GM23338 (cell line): Measurements from ENCODE around the gene TBCEL. TPM values are rescaled to one million over a fixed set of nuclear protein-coding genes. Genes with fewer than 3 reads are reported as not detected.

Experiments
- ATAC-seq: fragments of 200-7000 bp; cut with Tn5 transposase; 3 replicates; pipeline ENCODE4 v1.9.1; 2020
- DNase-seq: peaks from one replicate; pipeline ENCODE4 v3.0.0-alpha.2; 2015; ENCODE audit warnings: low spot score
- H2AFZ ChIP-seq: fragments of 200-600 bp; sonication (generic); 2 replicates; pipeline ENCODE4 v1.8.0; 2016; ENCODE audit warnings: antibody characterized with exemption, mild to moderate bottlenecking, moderate library complexity
- H3F3A ChIP-seq: fragments of 200-600 bp; sonication (generic); replicated peaks from 2 replicates; pipeline ENCODE4 v1.8.0; 2017; ENCODE audit warnings: antibody characterized with exemption, mixed run types, low read depth
- H3K27ac ChIP-seq: fragments of 200-600 bp; sonication (generic); 2 replicates; pipeline ENCODE4 v1.6.1; 2016; ENCODE audit warnings: low read depth
- H3K27me3 ChIP-seq: fragments of 200-600 bp; sonication (generic); 2 replicates; pipeline ENCODE4 v1.8.0; 2016; ENCODE audit warnings: mild to moderate bottlenecking, mixed run types, moderate library complexity; ENCODE audit not compliant: insufficient read depth
- H3K36me3 ChIP-seq: fragments of 200-600 bp; sonication (generic); 2 replicates; pipeline ENCODE4 v1.8.0; 2016; ENCODE audit warnings: mild to moderate bottlenecking; ENCODE audit not compliant: insufficient read depth
- H3K4me1 ChIP-seq: fragments of 200-600 bp; sonication (generic); 2 replicates; pipeline ENCODE4 v1.8.0; 2016; ENCODE audit warnings: mild to moderate bottlenecking, moderate library complexity; ENCODE audit not compliant: insufficient read depth
- H3K4me2 ChIP-seq: fragments of 200-600 bp; sonication (generic); 2 replicates; pipeline ENCODE4 v1.7.1; 2017; ENCODE audit warnings: mixed run types
- H3K4me3 ChIP-seq: fragments of 200-600 bp; sonication (generic); 2 replicates; pipeline ENCODE4 v1.6.1; 2016; ENCODE audit warnings: mixed run types
- H3K79me2 ChIP-seq: fragments of 200-600 bp; sonication (generic); replicated peaks from 2 replicates; pipeline ENCODE4 v1.8.0; 2017; ENCODE audit warnings: mild to moderate bottlenecking; ENCODE audit not compliant: insufficient read depth
- H3K9me2 ChIP-seq: fragments of 200-600 bp; sonication (generic); 2 replicates; pipeline ENCODE4 v1.8.0; 2017; ENCODE audit not compliant: insufficient read depth
- H4K20me1 ChIP-seq: fragments of 200-600 bp; sonication (generic); replicated peaks from 2 replicates; pipeline ENCODE4 v1.8.0; 2017; ENCODE audit warnings: mild to moderate bottlenecking; ENCODE audit not compliant: insufficient read depth
- H3K27ac Mint-ChIP-seq: 2 replicates; pipeline ENCODE4 v1.8.0; 2020; ENCODE audit warnings: inconsistent platforms, mild to moderate bottlenecking, moderate library complexity, mixed read lengths
- H3K27me3 Mint-ChIP-seq: 3 replicates; pipeline ENCODE4 v1.8.0; 2022; ENCODE audit warnings: low read depth, mild to moderate bottlenecking, moderate library complexity, mixed read lengths, inconsistent platforms; ENCODE audit not compliant: insufficient read depth, poor library complexity
- H3K36me3 Mint-ChIP-seq: 3 replicates; pipeline ENCODE4 v1.8.0; 2021; ENCODE audit warnings: low read depth, mild to moderate bottlenecking, inconsistent platforms, moderate library complexity, mixed read lengths
- H3K4me1 Mint-ChIP-seq: 3 replicates; pipeline ENCODE4 v1.8.0; 2020; ENCODE audit warnings: mild to moderate bottlenecking, inconsistent platforms, mixed read lengths
- H3K4me3 Mint-ChIP-seq: 3 replicates; pipeline ENCODE4 v1.8.0; 2021; ENCODE audit warnings: moderate library complexity, mild to moderate bottlenecking, inconsistent platforms, mixed read lengths
- H3K9me3 Mint-ChIP-seq: 3 replicates; pipeline ENCODE4 v1.8.0; 2020; ENCODE audit warnings: moderate library complexity, mild to moderate bottlenecking, inconsistent platforms, mixed read lengths
- CREB1 ChIP-seq: fragments of 250-450 bp; sonication (Bioruptor Pico); IDR thresholded peaks from 2 replicates; pipeline ENCODE4 v1.5.0; 2020; ENCODE audit warnings: low read depth, mild to moderate bottlenecking, moderate library complexity
- CTCF ChIP-seq, 2 experiments: fragments of 200-600 bp in 1 of 2; sonication (generic) in 1 of 2; conservative IDR thresholded peaks; 2 replicates each; pipeline versions ENCODE4 v1.5.1 to v1.6.1; 2016 to 2017; ENCODE audit warnings: antibody characterized with exemption in 2 of 2, low read depth in 2 of 2, mild to moderate bottlenecking in 2 of 2, moderate library complexity in 1 of 2
- EZH2 ChIP-seq: fragments of 200-600 bp; sonication (generic); IDR thresholded peaks from one replicate; pipeline ENCODE4 v1.8.0; 2017; ENCODE audit warnings: antibody characterized with exemption, mild to moderate bottlenecking, low read depth; ENCODE audit not compliant: unreplicated experiment
- JUNB ChIP-seq: IDR thresholded peaks from one replicate; pipeline ENCODE4 v1.6.1; 2016; ENCODE audit warnings: antibody characterized with exemption; ENCODE audit not compliant: unreplicated experiment
- NANOG ChIP-seq: IDR thresholded peaks from 2 replicates; pipeline ENCODE4 v1.6.1; 2016; ENCODE audit warnings: antibody characterized with exemption, borderline replicate concordance
- STAT1 ChIP-seq: IDR thresholded peaks from one replicate; pipeline ENCODE4 v1.6.1; 2016; ENCODE audit warnings: antibody characterized with exemption; ENCODE audit not compliant: unreplicated experiment
- ZNF114 ChIP-seq: fragments of 250-450 bp; sonication (Bioruptor Pico); IDR thresholded peaks from 2 replicates; pipeline ENCODE4 v1.5.0; 2020; ENCODE audit warnings: mild to moderate bottlenecking, moderate library complexity
- ZNF331 ChIP-seq: fragments of 250-450 bp; sonication (Bioruptor Pico); IDR thresholded peaks from 2 replicates; pipeline ENCODE4 v1.5.0; 2020; ENCODE audit warnings: low read depth, mild to moderate bottlenecking, moderate library complexity
- polyA plus RNA-seq: library from polyadenylated mRNA; unstranded; fragments of >200 nt; fragmentation: Nextera tagmentation; extraction: Ambion mirVana; gene quantifications from 2 replicates; pipeline ENCODE4 v1.2.1, GENCODE V29; 2016
- total RNA-seq: library from RNA; depleted of rRNA; stranded (reverse); fragments of >200 nt; shearing (Covaris generic); gene quantifications from 2 replicates; pipeline ENCODE4 v1.2.3, GENCODE V29; 2014
- TF ChIP-seq, protein P1 (sequence below): IDR thresholded peaks from one replicate; pipeline ENCODE4 v1.6.1; 2018; ENCODE audit warnings: antibody characterized with exemption; ENCODE audit not compliant: unreplicated experiment
- TF ChIP-seq, protein P2 (sequence below): IDR thresholded peaks from 2 replicates; pipeline ENCODE4 v1.6.1; 2016; ENCODE audit warnings: antibody characterized with exemption

TBCEL gene
- total and polyA plus RNA-seq, 2 experiments from 2014 or later: 5.4 to 16.2 TPM

DNA sequence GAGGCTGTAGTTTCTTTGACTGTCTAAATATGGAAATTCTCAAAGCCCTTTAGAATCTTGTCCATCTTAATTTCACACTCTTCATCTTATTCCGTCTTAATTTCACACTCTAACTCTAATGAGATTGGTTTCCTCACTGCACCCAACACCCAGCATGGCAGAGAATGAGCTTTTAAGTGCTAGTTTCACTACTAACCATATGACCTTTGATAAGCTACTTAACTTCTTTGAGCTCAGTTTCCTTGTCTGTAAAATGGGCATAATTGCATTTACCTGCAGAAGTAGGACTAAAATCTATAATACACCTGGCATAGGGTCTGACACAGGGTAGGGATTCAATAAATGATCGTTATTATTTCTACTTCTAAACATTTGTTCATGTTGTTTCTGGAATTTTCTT lies 30.4 kb downstream of the TBCEL start (continued):
- TF ChIP-seq, protein P1, sequence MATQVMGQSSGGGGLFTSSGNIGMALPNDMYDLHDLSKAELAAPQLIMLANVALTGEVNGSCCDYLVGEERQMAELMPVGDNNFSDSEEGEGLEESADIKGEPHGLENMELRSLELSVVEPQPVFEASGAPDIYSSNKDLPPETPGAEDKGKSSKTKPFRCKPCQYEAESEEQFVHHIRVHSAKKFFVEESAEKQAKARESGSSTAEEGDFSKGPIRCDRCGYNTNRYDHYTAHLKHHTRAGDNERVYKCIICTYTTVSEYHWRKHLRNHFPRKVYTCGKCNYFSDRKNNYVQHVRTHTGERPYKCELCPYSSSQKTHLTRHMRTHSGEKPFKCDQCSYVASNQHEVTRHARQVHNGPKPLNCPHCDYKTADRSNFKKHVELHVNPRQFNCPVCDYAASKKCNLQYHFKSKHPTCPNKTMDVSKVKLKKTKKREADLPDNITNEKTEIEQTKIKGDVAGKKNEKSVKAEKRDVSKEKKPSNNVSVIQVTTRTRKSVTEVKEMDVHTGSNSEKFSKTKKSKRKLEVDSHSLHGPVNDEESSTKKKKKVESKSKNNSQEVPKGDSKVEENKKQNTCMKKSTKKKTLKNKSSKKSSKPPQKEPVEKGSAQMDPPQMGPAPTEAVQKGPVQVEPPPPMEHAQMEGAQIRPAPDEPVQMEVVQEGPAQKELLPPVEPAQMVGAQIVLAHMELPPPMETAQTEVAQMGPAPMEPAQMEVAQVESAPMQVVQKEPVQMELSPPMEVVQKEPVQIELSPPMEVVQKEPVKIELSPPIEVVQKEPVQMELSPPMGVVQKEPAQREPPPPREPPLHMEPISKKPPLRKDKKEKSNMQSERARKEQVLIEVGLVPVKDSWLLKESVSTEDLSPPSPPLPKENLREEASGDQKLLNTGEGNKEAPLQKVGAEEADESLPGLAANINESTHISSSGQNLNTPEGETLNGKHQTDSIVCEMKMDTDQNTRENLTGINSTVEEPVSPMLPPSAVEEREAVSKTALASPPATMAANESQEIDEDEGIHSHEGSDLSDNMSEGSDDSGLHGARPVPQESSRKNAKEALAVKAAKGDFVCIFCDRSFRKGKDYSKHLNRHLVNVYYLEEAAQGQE: no peak
- TF ChIP-seq ZNF331 (CRISPR knock-in tag): no peak
- TF ChIP-seq, protein P2, sequence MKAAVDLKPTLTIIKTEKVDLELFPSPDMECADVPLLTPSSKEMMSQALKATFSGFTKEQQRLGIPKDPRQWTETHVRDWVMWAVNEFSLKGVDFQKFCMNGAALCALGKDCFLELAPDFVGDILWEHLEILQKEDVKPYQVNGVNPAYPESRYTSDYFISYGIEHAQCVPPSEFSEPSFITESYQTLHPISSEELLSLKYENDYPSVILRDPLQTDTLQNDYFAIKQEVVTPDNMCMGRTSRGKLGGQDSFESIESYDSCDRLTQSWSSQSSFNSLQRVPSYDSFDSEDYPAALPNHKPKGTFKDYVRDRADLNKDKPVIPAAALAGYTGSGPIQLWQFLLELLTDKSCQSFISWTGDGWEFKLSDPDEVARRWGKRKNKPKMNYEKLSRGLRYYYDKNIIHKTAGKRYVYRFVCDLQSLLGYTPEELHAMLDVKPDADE: no peak
- TF ChIP-seq CTCF (conservative IDR thresholded peaks at IDR 0.05; ENCODE audit: low read depth in 2 of 2): no peak
- TF ChIP-seq JUNB: no peak
- TF ChIP-seq EZH2: no peak
- no peak for TF ChIP-seq CREB1 (CRISPR knock-in tag)
- TF ChIP-seq NANOG: no peak
- no peak for TF ChIP-seq STAT1
- no peak for TF ChIP-seq ZNF114

DNA sequence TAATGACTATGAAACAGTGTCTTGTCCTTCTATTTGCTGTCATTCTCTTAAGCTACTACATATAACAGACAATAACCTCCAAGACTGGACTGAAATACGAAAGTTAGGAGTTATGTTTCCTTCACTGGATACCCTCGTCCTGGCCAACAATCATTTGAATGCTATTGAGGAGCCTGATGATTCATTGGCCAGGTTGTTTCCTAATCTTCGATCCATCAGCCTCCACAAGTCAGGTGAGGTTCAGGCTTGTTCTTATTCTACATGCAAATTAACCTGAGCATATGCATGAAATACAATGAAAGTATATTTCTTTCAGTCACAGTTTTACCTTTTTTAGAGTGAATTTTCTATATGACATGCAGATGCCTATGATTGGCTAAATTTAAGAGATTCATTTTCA lies 31.2 kb downstream of the TBCEL start:
- H3K4me3 Mint-ChIP-seq: no peak overlapping the region
- no peak for TF ChIP-seq EZH2
- TF ChIP-seq, protein P1: no peak

More for the DNA sequence above, 31.2 kb downstream of the TBCEL start:
- Histone ChIP-seq H3K9me2 (no peaks in the 10 kb centered on the region), H3K4me3 (no peak overlapping the region), H3K36me3 (peaks cover 6% of the 10 kb centered on the region; the same call in 1 of the 2 replicates), H4K20me1 (no peaks in the 10 kb centered on the region), H3F3A (no peaks in the 10 kb centered on the region), H3K27ac (no peak overlapping the region), H3K4me2 (no peak overlapping the region), H3K27me3 (no peaks in the 10 kb centered on the region), H3K4me1 (no peaks in the 10 kb centered on the region), H3K79me2 (no peaks in the 10 kb centered on the region), H2AFZ (no peak overlapping the region)
- H3K36me3 Mint-ChIP-seq: peaks cover 14% of the 10 kb centered on the region; the same call in 2 of the 3 replicates
- DNase-seq: no peak
- no peak for ATAC-seq
- H3K27ac Mint-ChIP-seq: no peak overlapping the region
- no peaks in the 10 kb centered on the region for H3K9me3 Mint-ChIP-seq
- no peaks in the 10 kb centered on the region for H3K27me3 Mint-ChIP-seq
- no peaks in the 10 kb centered on the region for H3K4me1 Mint-ChIP-seq
